Measurements from ENCODE around the gene PEMT.

Gene PEMT

GRCh38 chr17:17564323-17564722, 27.2 kb downstream of the PEMT start:
- no peak overlapping the region for H3K4me3 ChIP-seq (ENCODE audit: low read depth, low read length)
- TF ChIP-seq, protein P1, sequence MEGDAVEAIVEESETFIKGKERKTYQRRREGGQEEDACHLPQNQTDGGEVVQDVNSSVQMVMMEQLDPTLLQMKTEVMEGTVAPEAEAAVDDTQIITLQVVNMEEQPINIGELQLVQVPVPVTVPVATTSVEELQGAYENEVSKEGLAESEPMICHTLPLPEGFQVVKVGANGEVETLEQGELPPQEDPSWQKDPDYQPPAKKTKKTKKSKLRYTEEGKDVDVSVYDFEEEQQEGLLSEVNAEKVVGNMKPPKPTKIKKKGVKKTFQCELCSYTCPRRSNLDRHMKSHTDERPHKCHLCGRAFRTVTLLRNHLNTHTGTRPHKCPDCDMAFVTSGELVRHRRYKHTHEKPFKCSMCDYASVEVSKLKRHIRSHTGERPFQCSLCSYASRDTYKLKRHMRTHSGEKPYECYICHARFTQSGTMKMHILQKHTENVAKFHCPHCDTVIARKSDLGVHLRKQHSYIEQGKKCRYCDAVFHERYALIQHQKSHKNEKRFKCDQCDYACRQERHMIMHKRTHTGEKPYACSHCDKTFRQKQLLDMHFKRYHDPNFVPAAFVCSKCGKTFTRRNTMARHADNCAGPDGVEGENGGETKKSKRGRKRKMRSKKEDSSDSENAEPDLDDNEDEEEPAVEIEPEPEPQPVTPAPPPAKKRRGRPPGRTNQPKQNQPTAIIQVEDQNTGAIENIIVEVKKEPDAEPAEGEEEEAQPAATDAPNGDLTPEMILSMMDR (conservative IDR thresholded peaks at IDR 0.05; ENCODE audit: low read depth, low read length), result no peak
- no peak for DNase-seq (ENCODE audit: low read depth)

DNA sequence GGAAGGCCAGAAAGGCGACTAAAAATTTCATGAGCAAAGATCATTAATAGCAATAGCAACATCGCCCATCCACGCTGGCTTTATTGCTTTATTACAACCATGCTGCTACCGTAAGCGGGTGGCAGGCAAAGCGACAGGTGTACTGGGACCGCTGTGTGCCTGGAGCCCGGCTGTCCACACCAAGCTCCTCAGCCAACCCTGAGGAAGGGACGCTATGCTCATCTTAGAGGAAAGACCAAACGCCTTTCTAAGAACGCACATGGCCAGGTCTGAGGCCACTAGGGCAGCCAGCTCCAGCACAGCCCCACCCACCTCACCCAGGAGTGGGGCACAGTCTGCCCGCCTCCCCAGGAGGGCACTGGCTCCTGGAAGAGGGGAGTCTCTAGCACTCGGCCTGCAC, 28.0 kb downstream of the PEMT start:
- TF ChIP-seq, protein P1 (conservative IDR thresholded peaks at IDR 0.05; ENCODE audit: low read depth, low read length), result no peak
- no peak for DNase-seq (ENCODE audit: low read depth)
- H3K4me3 ChIP-seq (ENCODE audit: low read depth, low read length), result no peak overlapping the region

DNA sequence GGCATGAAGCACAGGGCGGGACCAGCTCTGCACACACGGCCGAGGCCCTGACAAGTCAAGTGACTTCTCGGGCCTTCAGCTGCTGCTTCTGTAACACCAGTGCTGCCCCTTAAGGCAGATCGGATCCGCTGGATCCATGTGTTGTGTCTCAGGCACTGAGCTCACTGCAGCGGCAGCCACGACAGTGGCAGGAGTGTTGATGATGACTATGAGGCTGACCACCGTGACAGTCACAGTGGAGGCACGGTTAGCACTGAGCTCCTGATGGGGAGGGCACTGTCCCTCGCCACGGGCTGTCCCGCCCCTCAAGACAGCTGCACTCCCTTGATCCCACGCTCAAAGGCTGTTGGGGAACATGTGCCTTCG, 29.4 kb downstream of the PEMT start:
- H3K4me3 ChIP-seq (ENCODE audit: low read depth, low read length), result no peak overlapping the region
- no peak for DNase-seq (ENCODE audit: low read depth)
- TF ChIP-seq, protein P1 (conservative IDR thresholded peaks at IDR 0.05; ENCODE audit: low read depth, low read length), result no peak

GRCh38 chr17:17561408-17562145, 29.9 kb downstream of the PEMT start:
- DNase-seq (ENCODE audit: low read depth), result no peak
- no peak overlapping the region for H3K4me3 ChIP-seq (ENCODE audit: low read depth, low read length)
- TF ChIP-seq, protein P1 (conservative IDR thresholded peaks at IDR 0.05; ENCODE audit: low read depth, low read length), result no peak

GRCh38 chr17:17560975-17561374, 30.5 kb downstream of the PEMT start:
- DNase-seq (ENCODE audit: low read depth), result no peak
- H3K4me3 ChIP-seq (ENCODE audit: low read depth, low read length), result no peak overlapping the region
- TF ChIP-seq, protein P1 (conservative IDR thresholded peaks at IDR 0.05; ENCODE audit: low read depth, low read length), result no peak

GRCh38 chr17:17560167-17560566, 31.3 kb downstream of the PEMT start:
- DNase-seq (ENCODE audit: low read depth), result no peak
- no peak overlapping the region for H3K4me3 ChIP-seq (ENCODE audit: low read depth, low read length)
- TF ChIP-seq, protein P1 (conservative IDR thresholded peaks at IDR 0.05; ENCODE audit: low read depth, low read length), result no peak

DNA sequence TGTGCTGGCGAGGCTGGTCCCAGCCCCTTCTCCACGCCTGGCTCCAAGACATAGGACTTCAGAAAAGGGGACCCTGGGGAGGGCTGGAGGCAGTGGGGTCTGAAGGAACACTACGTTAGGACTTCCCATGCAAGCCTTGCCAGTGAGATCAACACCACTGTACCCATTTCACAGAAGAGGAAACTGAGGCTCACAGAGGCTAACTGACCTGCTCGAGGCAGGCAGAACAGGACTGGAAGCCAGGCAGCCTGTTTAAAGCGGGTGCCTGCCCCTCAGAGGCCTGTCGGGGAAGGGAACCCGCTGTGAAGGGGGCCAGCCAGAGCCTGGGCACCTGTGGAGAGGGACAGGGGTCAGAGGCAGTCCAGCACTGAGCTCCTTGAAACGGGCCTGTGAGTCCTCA, 32.3 kb downstream of the PEMT start:
- no peak overlapping the region for H3K4me3 ChIP-seq (ENCODE audit: low read depth, low read length)
- TF ChIP-seq, protein P1 (conservative IDR thresholded peaks at IDR 0.05; ENCODE audit: low read depth, low read length), result no peak
- DNase-seq (ENCODE audit: low read depth), result no peak
